IPS DF 6.9 (cell line): Measurements from ENCODE around the gene SET.

Experiments
- DNase-seq: peaks from one replicate; pipeline ENCODE4 v3.0.0-alpha.2; 2013; ENCODE audit warnings: low read depth, low spot score
- H3K27ac ChIP-seq: one replicate; pipeline ENCODE4 v1.5.1; 2013; ENCODE audit warnings: low read length, control low read depth
- H3K27me3 ChIP-seq: 2 replicates; pipeline ENCODE4 v1.6.1; 2013; ENCODE audit warnings: mild to moderate bottlenecking, low read length; ENCODE audit not compliant: control insufficient read depth, insufficient read depth
- H3K36me3 ChIP-seq: 2 replicates; pipeline ENCODE4 v1.6.1; 2013; ENCODE audit warnings: low read length; ENCODE audit not compliant: control insufficient read depth, insufficient read depth
- H3K4me1 ChIP-seq: 2 replicates; pipeline ENCODE4 v1.6.1; 2013; ENCODE audit warnings: low read length; ENCODE audit not compliant: control insufficient read depth, insufficient read depth
- H3K4me3 ChIP-seq: 2 replicates; pipeline ENCODE4 v1.5.1; 2013; ENCODE audit warnings: mild to moderate bottlenecking, low read length
- H3K9me3 ChIP-seq: 2 replicates; pipeline ENCODE4 v1.6.1; 2013; ENCODE audit warnings: low read length, inconsistent platforms; ENCODE audit not compliant: control insufficient read depth, insufficient read depth
- WGBS: extraction: QIAGEN DNeasy Blood & Tissue Kit; methylation state at CpG from one replicate; pipeline ENCODE4 v1.1.7; 2013; ENCODE audit warnings: mixed read lengths, missing lambda C conversion rate; ENCODE audit not compliant: insufficient read length, insufficient coverage; 5-methylcytosine and 5-hydroxymethylcytosine counted together

Gene SET

GRCh38 chr9:128731691-128732090, 42.7 kb downstream of the SET start:
- WGBS, result no CpG with 5 or more reads among the region's 9 CpGs
- no peaks in the 10 kb centered on the region for H3K27me3 ChIP-seq
- H3K9me3 ChIP-seq, result no peaks in the 10 kb centered on the region
- H3K4me3 ChIP-seq, result no peak overlapping the region
- no peaks in the 10 kb centered on the region for H3K36me3 ChIP-seq
- H3K4me1 ChIP-seq, result peaks cover 1% of the 10 kb centered on the region; the same call in 1 of the 2 replicates
- DNase-seq, result no peak
- H3K27ac ChIP-seq, result no peak overlapping the region

- no peaks in the 10 kb centered on the region; the same call in 1 of the 2 replicates for H3K36me3 ChIP-seq
- DNase-seq, result no peak
- WGBS, result no CpG with 5 or more reads among the region's 13 CpGs
- H3K27ac ChIP-seq, result no peak overlapping the region
- H3K4me3 ChIP-seq, result no peak overlapping the region
- no peaks in the 10 kb centered on the region for H3K27me3 ChIP-seq
- H3K9me3 ChIP-seq, result no peaks in the 10 kb centered on the region
- peaks cover 1% of the 10 kb centered on the region; the same call in 1 of the 2 replicates for H3K4me1 ChIP-seq
These were observed 43.6 kb downstream of the SET start for GRCh38 chr9:128732576-128732975.

GRCh38 chr9:128733256-128733655, 44.2 kb downstream of the SET start:
- peak; percentile 94 for DNase-seq
- no CpG with 5 or more reads among the region's 9 CpGs for WGBS
- Histone ChIP-seq H3K4me3 (no peak overlapping the region), H3K36me3 (no peaks in the 10 kb centered on the region; the same call in 1 of the 2 replicates), H3K27ac (no peak overlapping the region), H3K4me1 (peaks cover 1% of the 10 kb centered on the region; the same call in 1 of the 2 replicates), H3K9me3 (no peaks in the 10 kb centered on the region), H3K27me3 (no peaks in the 10 kb centered on the region)

GRCh38 chr9:128735373-128735772, 46.4 kb downstream of the SET start:
- Histone ChIP-seq H3K4me3 (no peak overlapping the region), H3K9me3 (no peaks in the 10 kb centered on the region), H3K27ac (no peak overlapping the region), H3K27me3 (no peaks in the 10 kb centered on the region), H3K4me1 (peaks cover 1% of the 10 kb centered on the region; the same call in 1 of the 2 replicates), H3K36me3 (no peaks in the 10 kb centered on the region; the same call in 1 of the 2 replicates)
- no CpG with 5 or more reads among the region's 2 CpGs for WGBS
- DNase-seq, result no peak

DNA sequence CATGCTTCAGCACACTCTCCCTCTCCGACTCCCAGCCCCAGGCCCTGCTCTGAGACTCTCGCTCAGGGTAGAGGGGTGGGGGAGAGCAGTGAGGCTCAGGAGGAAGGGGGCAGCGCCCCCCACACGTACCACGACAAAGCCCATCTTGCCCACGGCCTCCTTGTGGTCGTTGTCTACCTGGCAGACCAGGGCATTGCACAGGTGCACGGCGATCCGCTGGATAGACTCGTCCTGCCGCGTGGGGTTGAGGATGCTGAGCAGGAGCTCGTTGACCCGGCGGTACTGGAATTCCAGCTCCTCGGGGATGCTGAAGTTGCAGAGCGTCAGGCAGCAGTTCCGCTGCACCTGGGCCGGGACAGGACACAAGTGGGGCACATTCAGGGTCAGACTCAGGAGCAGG, 53.4 kb downstream of the SET start:
- no peak overlapping the region for H3K27ac ChIP-seq
- H3K36me3 ChIP-seq, result no peaks in the 10 kb centered on the region; the same call in 1 of the 2 replicates
- WGBS, result no CpG with 5 or more reads among the region's 20 CpGs
- H3K27me3 ChIP-seq, result no peaks in the 10 kb centered on the region
- no peaks in the 10 kb centered on the region for H3K4me1 ChIP-seq
- no peak for DNase-seq
- no peaks in the 10 kb centered on the region for H3K9me3 ChIP-seq
- no peak overlapping the region for H3K4me3 ChIP-seq

DNA sequence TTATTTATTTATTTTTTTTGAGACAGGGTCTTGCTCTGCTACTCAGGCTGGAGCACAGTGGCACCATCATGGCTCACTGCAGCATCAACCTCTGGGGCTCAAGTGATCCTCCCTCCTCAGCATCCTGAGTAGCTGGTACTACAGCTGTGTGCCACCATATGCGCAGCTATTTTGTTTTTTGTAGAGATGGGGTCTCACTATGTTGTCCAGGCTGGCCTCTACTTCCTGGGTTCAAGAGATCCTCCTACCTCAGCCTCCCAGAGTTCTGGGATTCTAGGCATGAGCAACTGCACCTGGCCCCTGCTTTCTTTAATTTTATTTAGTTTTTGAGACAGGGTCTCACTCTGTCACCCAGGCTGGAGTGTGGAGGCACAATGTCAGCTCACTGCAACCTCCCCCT, 54.4 kb downstream of the SET start:
- no peaks in the 10 kb centered on the region for H3K27me3 ChIP-seq
- no peak overlapping the region for H3K27ac ChIP-seq
- H3K4me3 ChIP-seq, result no peak overlapping the region
- H3K9me3 ChIP-seq, result no peaks in the 10 kb centered on the region
- H3K4me1 ChIP-seq, result no peaks in the 10 kb centered on the region
- WGBS, result no CpG with 5 or more reads among the region's 1 CpG
- no peaks in the 10 kb centered on the region; the same call in 1 of the 2 replicates for H3K36me3 ChIP-seq
- no peak for DNase-seq
